ENCODE measurements around the gene RAPGEF3.

RAPGEF3 gene

DNA sequence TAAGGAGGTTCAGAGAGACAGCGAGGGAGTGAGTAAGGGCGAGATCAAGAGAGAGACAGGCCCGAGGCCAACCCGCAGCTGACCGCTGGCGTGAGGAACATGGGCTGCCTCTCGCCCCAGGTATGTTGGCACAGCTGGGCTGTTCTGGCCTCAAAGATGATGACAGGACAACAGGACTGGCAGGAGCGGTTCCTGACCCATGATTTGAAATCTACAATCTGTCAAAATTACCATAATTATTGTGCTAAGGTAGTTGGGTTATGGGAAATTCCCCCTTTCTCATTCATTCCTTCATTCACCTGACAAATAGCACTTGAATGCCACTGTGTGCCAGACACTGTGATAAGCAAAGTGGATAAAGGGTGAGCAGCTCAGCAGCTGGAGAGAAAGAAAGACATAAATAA, 28.3 kb downstream of the RAPGEF3 start:
- in situ Hi-C loops (cut with MboI; ENCODE audit: low sequenced_read_pairs): no loop called here

DNA sequence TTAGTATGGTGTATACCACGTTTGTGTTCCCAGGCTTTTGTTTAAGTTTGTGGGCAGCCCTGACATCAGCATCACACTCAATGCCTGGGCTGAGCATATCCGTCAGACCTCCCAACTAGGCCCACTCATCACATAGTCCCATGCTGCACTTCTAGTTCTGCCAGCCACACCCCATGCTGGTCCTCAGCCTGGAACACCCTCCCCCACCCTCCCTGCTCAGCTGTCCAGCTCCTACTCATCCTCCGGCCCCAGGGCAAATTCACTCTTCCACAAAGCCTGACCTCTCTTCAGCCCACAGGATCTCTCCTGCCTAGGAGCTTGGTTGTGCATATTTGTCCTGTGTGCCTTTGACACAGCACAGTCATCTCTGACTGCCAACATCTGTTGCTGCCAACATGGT, 29.4 kb downstream of the RAPGEF3 start:
- in situ Hi-C loops (cut with MboI; ENCODE audit: low sequenced_read_pairs): no loop called here

DNA sequence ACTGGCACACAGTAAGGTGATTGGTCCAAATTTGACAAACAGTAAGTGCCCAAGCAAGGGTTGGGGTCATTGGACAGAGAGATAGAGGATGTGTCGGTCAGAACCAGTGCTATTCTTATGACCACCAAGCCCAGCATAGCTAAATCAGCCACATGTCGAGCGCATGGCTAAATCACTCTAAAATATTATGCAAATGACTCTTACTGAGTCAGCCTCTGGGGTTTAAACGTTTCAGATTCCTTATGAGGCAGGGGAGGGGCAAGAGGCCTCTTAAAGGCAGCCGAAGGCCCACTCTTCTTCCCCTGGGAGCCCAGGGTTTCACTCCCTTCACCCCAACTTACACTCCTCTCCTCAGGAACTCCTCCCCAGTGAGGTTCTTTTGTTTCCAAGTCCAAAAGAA, 32.8 kb downstream of the RAPGEF3 start:
- in situ Hi-C loops (cut with MboI; ENCODE audit: low sequenced_read_pairs): no loop called here

DNA sequence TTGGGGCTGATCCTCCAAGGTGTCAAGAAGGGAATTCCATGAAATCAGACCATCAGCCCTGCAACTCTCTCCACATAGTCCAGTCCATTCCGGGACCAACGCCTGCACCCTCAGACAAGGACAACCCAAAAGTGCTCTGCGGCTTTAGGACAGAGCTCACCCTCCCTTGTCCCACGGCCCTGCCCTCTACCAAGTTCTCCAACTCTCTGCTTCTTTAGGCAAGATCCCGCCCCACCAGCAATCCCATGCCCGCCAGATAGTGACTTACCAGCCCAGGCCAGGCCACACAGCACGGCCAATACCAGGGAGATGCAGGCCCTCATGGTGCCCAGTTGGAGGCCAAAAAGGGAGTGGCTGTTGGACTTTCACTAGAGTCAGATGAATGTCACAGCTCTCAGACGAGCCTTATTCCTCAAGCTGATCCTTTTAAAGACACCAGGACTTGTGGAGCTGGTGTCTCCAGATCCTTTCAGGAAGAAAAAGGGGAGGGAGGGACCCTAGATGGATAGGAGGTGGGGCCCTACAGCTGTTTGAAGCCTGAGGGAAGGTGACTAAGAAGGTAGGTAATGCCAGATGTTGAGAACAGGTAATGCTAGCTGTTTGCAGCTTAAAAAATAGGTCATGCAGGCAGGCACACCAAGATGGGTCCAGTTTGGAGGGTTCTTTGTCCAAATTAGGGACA, 33.4 kb downstream of the RAPGEF3 start, which contains the start of gene ENDOU:
Gene ENDOU (minus strand): TSS at position 400 of the 682 bp plus-strand sequence. CDS start 77 bp downstream, at position 323.
- in situ Hi-C loops (cut with MboI; ENCODE audit: low sequenced_read_pairs): no loop called here

DNA sequence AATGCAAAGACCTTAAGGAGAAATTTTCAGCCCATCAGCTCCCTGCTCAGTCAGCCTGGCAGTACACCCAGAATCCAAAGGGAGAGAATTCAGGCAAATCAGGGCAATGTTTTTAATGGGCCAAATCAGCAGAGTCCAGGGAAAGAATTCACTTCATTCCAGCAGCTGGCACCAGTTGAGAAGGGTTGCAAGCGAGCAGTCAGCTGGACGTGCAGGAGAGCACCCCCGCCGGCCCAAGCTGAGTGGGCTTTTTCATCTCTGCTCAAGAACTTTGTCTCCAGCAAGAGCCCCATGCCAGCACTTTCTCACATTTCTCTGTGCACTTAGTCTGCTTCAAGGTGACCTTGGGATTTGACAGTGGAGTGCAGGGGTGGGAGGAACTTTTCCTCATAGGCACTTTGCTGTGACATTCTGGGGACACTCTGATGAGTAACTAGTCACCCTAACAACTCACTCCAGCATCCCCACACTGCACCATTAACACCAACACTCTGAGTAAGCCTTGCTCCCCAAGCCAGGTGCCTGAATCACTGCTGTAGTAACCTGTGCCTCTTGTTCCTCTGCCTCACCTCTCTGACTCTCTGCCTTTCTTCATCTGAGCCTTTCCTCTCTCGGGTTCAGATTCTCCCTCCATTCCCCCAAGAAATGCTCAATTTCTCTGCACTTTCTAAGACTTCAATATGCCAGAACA, 35.6 kb downstream of the RAPGEF3 start:
- in situ Hi-C loops (cut with MboI; ENCODE audit: low sequenced_read_pairs): no loop called here

DNA sequence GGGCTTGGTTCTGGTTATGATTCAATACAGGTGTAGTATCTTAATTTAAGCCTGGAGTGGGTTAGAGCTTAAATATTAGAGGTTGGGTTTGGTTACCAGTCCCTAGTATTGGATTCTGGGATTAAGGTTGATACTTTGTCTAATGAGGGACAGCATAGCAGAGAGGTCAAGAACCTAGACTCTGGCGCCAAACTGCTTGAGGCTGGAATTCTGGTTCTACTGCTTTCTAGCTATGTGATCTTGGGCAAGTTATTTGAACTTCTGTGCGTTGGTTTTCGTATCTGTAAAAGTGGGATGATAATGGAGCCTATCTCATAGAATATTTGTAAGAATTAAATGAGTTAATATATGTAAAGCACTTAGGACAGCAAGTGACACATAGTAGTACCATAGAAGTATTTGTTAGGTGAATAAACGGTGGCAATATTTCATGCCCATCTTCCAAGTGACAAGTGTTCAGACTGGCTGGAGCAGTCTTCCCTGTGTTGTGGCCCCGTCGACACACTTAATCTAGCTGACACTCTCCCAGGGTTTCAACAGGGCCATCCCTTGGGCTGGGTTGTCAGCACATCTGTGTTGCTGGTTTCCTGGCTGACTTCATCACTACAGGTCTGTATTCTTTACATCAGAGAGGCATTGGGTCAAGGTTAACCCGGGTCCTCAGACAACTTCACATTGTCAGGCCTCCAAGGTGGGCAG, 36.4 kb downstream of the RAPGEF3 start:
- in situ Hi-C loops (cut with MboI; ENCODE audit: low sequenced_read_pairs): no loop called here

DNA sequence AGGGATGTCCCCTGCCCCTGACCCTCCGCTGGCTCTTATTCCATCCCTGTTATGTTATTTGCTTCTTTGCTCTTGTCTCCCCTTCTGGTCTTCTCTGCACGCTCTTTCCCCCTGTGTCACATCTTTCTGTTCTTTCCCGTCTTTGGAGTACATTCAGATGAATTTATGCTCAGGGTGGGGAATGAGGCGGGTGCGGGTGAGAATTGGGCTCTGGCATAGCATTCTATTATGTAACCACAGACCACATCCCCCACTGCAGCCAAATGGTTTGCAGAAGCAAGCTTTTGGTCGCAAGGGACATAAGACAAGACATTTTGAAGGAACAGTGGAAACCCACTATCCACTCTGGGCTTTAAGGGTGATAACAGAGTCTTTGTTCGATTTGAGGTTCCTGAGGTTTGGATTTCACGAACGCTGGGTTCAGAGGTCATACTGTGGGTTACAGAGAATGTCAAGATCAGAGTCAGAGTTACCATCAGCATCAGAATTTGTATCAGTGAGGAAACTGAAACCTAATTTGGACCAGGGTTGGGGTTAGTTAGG, 37.2 kb downstream of the RAPGEF3 start:
- in situ Hi-C loops (cut with MboI; ENCODE audit: low sequenced_read_pairs): no loop called here

DNA sequence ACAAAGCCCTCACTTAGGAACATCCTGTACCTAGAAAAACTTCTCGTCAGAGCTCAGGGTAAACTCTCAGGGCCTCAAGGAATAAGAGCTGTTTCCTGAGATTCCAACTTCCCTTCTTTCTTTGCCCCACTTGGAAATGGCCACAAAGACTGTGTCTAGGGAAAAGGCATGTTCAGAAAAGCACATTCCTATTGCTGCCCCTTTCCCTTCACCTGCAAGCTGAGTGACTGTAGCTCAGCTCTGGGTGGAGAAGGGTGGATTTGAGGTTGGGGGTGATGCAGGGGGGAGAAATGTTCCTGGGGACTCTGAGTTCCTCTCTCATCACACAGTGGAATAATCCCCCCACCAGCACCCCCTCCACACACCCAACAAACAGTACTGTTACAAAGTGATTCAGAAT, 40.1 kb downstream of the RAPGEF3 start:
- in situ Hi-C loops (cut with MboI; ENCODE audit: low sequenced_read_pairs): loop anchor here (5.0 kb wide), 1 partner anchor 119 kb away; no protein-coding TSS in a partner anchor

DNA sequence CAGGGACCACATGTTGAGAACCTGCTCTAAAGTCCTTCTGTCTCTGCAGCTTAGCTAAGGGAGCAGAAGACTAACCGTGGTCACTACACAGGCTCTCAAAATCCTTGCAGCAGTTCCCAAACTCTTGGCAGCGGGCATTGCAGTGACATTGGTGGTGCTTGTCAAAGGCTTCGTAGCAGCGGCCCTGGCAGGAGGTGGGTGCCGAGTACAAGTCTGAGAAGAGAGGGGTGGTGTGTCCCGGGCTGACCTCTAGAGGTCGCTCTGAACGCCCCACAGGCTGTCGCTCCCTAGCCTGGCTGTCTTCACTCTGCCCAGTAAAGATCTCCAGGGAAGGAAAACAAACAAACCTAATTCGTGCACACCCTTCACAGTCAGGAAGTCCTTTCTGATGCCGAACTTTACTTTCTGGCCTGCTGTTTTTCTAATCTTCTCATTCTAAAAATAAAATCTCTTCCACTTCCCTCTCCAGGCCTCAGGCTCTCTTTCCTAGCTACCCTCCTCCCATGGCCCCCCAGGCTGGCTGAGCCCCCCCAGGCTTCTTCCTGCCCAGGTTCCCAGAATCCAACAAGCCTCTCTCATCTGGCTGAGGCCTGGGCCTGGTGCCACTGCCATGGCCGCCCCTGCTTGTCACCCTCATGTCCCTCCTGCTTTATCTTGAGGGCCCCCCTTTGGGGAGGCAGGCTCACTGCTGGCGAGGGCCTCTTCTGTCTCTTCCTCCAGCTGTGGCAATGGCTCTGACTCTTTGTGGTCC, 41.1 kb downstream of the RAPGEF3 start:
- in situ Hi-C loops (cut with MboI; ENCODE audit: low sequenced_read_pairs): loop anchor here (5.0 kb wide), 1 partner anchor 120 kb away; no protein-coding TSS in a partner anchor

DNA sequence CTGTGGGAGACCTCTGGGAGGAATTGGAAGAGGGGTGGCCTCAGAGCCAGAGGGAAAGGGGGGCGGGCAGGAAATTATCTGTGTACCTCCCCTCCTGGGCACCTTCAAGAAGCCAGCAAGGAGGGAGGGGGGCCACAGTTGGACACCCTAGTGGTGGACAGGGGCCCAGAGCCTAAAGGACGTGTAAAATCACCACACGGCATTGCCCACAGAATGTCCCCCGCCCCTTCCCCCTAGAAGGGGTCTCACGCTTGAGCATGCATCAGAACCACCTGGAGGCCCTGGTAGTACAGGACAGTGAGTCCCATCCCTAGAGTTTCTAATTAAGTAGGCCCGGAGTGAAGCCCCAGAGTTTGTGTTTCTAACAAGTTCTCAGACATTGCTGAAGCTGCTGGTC, 41.6 kb downstream of the RAPGEF3 start:
- in situ Hi-C loops (cut with MboI; ENCODE audit: low sequenced_read_pairs): loop anchor here (5.0 kb wide), 1 partner anchor 120 kb away; no protein-coding TSS in a partner anchor

DNA sequence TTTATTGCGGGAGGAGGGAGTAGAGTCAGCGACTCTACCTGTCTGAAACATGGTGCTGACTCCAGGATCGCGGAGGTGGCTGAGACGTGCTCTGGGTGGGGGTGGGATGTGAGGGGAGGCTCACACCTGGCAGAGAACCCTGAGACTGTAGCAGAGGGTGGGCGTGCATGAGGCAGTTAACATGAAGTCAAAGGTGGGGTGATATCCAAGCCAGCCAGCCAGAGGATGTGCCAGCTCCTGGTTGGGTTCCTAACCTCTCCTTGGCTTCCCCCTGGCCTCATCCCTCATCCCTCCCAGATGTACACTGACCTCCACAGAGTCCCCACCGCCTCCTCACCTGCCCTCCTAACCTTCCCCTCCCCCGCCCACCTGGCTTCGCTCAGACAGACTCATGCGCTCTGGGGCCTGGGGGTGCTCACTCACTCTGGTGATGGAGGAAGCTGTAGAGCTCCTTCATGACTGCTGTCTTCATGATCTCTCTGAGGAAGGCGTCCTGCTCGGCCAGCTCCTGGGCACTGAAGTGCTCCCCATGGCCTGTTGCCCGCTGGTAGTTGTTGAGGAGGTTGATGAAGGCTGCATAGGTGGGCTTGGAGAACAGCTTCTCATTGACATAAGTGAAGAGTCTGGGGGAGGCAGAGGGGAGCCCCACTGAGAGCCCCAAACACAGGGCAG, 42.7 kb downstream of the RAPGEF3 start:
- in situ Hi-C loops (cut with MboI; ENCODE audit: low sequenced_read_pairs): loop anchor here (5.0 kb wide), 1 partner anchor 121 kb away; no protein-coding TSS in a partner anchor

DNA sequence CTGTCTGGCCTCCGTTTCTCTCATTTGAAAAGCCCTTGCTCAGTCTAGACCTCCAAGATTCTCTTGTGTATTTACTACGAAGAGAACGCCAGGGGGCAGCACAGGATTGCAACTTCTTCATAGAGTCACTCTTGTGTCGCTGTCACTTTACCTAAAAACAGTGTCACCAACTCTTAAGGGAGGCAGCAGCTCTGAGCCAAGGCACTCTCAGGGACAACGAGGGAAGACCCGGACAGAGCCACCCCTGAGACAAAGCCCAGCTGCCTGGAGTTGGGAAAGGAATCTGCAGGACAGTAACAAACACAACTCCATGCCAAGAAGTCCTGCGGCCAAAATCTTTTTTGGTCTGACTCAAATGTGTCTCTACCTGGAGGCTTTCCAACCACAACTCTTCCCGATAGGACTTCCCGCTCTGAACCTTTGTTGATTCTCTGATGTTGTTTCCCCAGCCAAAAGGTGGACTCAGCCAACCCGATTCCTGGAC, 43.2 kb downstream of the RAPGEF3 start:
- in situ Hi-C loops (cut with MboI; ENCODE audit: low sequenced_read_pairs): loop anchor here (5.0 kb wide), 1 partner anchor 122 kb away; no protein-coding TSS in a partner anchor

DNA sequence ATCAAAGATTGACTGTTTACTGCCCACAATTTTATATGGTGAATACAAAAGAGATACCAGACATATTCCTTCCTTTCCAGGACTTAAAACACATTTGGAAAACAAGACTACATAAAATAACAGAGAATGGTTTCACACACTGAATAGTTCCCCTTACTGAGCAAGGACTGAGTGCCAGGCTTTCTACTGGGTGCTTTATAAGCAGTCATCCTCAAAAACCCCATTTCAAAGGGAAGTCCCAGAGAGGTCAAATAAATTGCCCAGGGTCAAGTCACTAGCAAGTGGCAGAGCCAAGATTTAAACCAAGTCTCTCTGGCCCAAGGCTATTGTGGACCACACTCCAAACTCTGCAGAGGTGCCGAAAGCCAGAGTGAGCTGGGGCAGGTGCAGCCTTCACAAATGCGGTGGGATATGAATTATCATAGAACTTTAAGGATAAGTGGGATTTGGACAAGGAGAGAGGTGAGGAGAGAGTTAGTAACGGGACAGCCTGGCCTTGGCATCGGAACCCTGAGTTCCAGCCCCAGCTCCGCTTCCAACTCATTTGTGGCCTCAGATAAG, 43.8 kb downstream of the RAPGEF3 start:
- in situ Hi-C loops (cut with MboI; ENCODE audit: low sequenced_read_pairs): loop anchor here (5.0 kb wide), 2 partner anchors 62 to 122 kb away; no protein-coding TSS in a partner anchor

DNA sequence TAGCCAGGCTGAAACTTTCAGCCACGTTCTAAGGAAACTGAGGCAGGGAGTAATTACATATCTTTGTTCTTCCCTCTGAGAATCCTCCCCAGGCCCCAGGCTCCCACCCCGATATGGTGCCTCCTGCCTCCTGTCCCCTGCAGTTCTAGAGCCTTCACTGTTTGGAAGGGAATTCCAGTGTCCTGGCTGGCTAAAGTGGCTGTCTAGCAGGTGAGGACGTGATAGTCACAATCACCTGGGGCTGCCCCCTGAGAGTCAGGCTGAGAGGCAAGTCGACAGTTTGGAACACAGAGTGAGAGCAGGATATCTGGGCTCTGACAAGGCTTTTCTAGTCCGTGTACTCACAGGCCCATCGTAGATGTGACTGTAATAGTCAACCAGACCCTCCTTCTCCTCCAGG, 46.5 kb downstream of the RAPGEF3 start:
- in situ Hi-C loops (cut with MboI; ENCODE audit: low sequenced_read_pairs): loop anchor here (5.0 kb wide), 1 partner anchor 65 kb away; no protein-coding TSS in a partner anchor

DNA sequence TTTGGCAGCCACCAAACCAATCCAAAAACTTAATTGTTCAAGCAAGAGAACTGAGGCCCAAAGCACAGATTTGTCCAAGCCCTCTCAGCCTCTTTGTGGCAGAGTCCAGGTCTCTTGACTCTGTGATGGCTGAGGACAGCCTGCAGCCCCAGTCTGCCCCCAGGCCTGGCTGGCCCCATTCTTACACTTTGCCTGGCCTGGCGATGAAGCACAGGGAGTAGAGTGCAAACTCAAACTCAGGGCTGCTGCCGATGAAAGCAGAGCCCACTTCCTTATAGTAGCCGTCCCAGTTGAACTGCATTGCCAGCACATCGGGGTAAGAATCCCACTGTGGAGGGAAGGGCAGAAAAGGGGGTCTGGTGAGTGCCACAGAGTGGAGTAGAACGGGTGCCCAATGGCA, 47.2 kb downstream of the RAPGEF3 start:
- in situ Hi-C loops (cut with MboI; ENCODE audit: low sequenced_read_pairs): loop anchor here (5.0 kb wide), 1 partner anchor 66 kb away; no protein-coding TSS in a partner anchor

DNA sequence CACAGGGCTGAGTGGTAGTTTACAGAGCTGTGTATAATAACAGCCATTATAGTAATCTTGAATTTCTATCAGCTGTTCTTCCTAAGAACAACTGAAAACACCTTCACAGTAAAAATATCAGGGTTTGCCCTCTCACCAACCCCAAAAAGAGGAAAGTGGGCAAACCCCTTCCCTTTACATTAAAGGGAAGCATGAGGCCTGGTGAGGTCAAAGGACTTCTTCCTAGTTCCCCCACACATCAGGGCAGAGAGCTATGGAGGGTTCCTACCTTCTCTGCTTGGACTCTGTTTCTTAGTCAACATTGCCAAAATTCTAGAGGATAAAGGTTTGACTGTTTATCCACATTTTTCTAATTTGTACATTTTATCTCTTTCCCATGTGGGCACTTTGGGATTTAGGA, 48.4 kb downstream of the RAPGEF3 start:
- in situ Hi-C loops (cut with MboI; ENCODE audit: low sequenced_read_pairs): loop anchor here (5.0 kb wide), 1 partner anchor 67 kb away; no protein-coding TSS in a partner anchor

DNA sequence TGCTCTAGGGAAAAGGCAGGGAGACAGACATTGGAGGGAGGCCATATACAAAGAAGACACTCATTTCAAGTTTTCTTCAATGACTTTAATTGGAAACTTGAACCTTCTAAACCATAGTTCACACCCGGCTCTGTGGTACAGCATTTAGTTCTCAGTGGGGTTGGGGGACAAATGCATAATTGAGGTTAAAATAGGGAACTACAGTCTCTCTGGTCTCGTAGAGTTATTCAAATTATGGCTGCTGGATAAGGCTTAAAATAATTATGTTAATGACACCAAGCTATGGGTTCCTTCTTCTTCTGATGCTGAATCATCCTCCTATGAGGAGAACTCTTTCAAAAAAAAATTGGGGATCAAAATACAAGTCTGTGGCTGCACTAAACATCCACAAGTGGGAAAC, 49.0 kb downstream of the RAPGEF3 start:
- in situ Hi-C loops (cut with MboI; ENCODE audit: low sequenced_read_pairs): loop anchor here (5.0 kb wide), 1 partner anchor 68 kb away; no protein-coding TSS in a partner anchor

DNA sequence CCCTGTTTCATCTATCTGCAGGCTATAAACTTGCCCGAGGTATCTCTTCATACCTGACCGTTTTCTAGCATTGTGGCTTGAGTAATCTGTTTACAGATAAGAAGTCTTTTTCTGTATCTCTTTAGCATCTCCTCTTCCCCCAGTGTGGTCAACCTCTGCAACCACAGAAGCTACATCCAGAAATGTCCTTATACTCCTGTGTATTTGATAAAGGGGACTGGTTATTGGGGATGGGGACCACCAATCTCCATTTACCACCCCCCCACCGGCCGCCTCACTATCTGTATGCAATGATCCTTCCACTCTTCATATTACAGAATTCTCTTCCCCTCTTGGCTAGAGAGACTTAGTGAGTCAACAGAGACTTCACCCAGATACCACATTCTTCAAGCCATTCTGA, 49.4 kb downstream of the RAPGEF3 start:
- in situ Hi-C loops (cut with MboI; ENCODE audit: low sequenced_read_pairs): no loop called here

DNA sequence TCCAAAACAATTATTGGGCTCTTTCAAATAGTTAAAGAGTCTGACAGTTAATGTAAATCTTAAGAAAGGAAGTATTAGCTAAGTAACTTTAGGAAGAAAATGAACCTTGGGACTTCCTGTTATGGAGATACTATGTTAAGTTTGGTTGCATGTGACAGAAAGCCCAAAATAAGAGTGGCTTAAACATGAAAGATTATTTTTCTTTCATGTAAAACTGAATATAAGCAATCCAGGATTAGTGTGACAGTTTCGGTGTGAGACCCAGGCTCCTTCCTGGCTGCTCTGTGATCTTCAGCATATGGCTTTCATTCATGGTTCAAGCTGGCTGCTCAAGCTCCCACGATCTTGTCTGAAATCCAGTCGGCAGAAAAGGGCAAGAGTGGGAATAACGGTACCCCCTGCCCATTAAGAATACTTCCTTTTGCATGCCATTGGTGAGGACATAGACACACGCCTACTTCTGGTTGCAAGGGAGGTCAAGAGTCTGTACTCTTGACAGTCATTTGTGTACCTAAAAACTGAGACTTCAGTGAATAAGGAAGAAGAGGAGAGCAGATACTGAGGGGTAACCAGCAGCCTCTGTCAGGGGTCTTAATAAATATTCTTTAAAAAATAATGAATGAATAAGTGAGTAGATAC, 50.7 kb downstream of the RAPGEF3 start:
- in situ Hi-C loops (cut with MboI; ENCODE audit: low sequenced_read_pairs): no loop called here

Measured in HL-60/S4 (cell line).